H1 (cell line): Measurements from ENCODE around the gene ZFP36L1. TPM values are rescaled to one million over a fixed set of nuclear protein-coding genes. Genes with fewer than 3 reads are reported as not detected.

Experiments used
- CTCF ChIA-PET: fragments of 300-600 bp; sonication (Branson Sonifier 250); formaldehyde crosslinking; loops from one replicate; lab custom pipeline; 2021; ENCODE audit not compliant: partially characterized antibody; lab: Charles Lee
- POLR2A ChIA-PET: fragments of 300-600 bp; sonication (Branson Sonifier 250); formaldehyde crosslinking; loops from one replicate; lab custom pipeline; 2021; ENCODE audit warnings: inconsistent platforms; ENCODE audit not compliant: partially characterized antibody; lab: Charles Lee
- DNase-seq, 2 experiments: peaks; one replicate each; pipeline versions ENCODE4 v3.0.0 to v3.0.0-alpha.2; 2010 to 2022; ENCODE audit warnings: low spot score in 2 of 2, low read depth in 1 of 2, mixed read lengths in 1 of 2
- FAIRE-seq: peaks from 2 replicates; lab custom pipeline; 2011; peaks lifted over from hg19 to GRCh38; lab: Jason Lieb, UNC
- H2AFZ ChIP-seq: 2 replicates; pipeline ENCODE4 v1.8.1; 2012; ENCODE audit warnings: low read length, inconsistent platforms
- H2AK5ac ChIP-seq: 2 replicates; pipeline ENCODE4 v1.6.1; 2013; ENCODE audit warnings: low read depth, low read length
- H2BK120ac ChIP-seq: replicated peaks from 2 replicates; pipeline ENCODE3; 2013; ENCODE audit warnings: low read depth, low read length, inconsistent platforms
- H2BK12ac ChIP-seq: 2 replicates; pipeline ENCODE4 v1.6.1; 2013; ENCODE audit warnings: low read depth, low read length
- H2BK15ac ChIP-seq: 2 replicates; pipeline ENCODE4 v1.6.1; 2013; ENCODE audit warnings: low read length
- H2BK20ac ChIP-seq: 2 replicates; pipeline ENCODE4 v1.6.1; 2013; ENCODE audit warnings: low read length
- H2BK5ac ChIP-seq: 2 replicates; pipeline ENCODE4 v1.6.1; 2013; ENCODE audit warnings: low read depth, low read length
- H3K14ac ChIP-seq: 2 replicates; pipeline ENCODE4 v1.6.1; 2013; ENCODE audit warnings: inconsistent platforms; ENCODE audit not compliant: insufficient read length
- H3K18ac ChIP-seq: 2 replicates; pipeline ENCODE4 v1.6.1; 2013; ENCODE audit warnings: low read length; ENCODE audit errors: extremely low read depth
- H3K23ac ChIP-seq: 2 replicates; pipeline ENCODE4 v1.6.1; 2013; ENCODE audit warnings: inconsistent platforms; ENCODE audit not compliant: insufficient read length
- H3K23me2 ChIP-seq: 2 replicates; pipeline ENCODE4 v1.6.1; 2013; ENCODE audit warnings: low read depth, low read length
- H3K27ac ChIP-seq: 2 replicates; pipeline ENCODE4 v1.6.1; 2011; ENCODE audit warnings: low read depth, low read length, inconsistent platforms
- H3K27me3 ChIP-seq, 4 experiments: replicated peaks in 1 of 4; 1 replicate in 1 of 4; 2 replicates in 3 of 4; pipeline versions ENCODE4 v1.6.1 to v1.8.1; 2011 to 2013; ENCODE audit warnings: low read length in 3 of 4, mild to moderate bottlenecking in 3 of 4, inconsistent platforms in 2 of 4, mixed read lengths in 2 of 4, moderate library complexity in 1 of 4; ENCODE audit not compliant: control insufficient read depth in 3 of 4, insufficient read depth in 3 of 4; ENCODE audit errors: extremely low read depth in 1 of 4
- H3K36me3 ChIP-seq, 4 experiments: 2 replicates each; pipeline versions ENCODE4 v1.6.1 to v1.8.1; 2011 to 2013; ENCODE audit warnings: mild to moderate bottlenecking in 4 of 4, low read length in 3 of 4, moderate library complexity in 2 of 4, control low read depth in 1 of 4, inconsistent platforms in 1 of 4; ENCODE audit not compliant: insufficient read depth in 4 of 4, control insufficient read depth in 2 of 4
- H3K4ac ChIP-seq: replicated peaks from 2 replicates; pipeline ENCODE3; 2013; ENCODE audit warnings: low read length, low read depth, mixed read lengths, inconsistent platforms; ENCODE audit not compliant: insufficient read length
- H3K4me1 ChIP-seq, 4 experiments: replicated peaks in 1 of 4; 1 replicate in 1 of 4; 2 replicates in 3 of 4; pipeline versions ENCODE4 v1.6.1 to v1.8.1; 2011 to 2013; ENCODE audit warnings: low read length in 3 of 4, inconsistent platforms in 2 of 4, mixed read lengths in 1 of 4; ENCODE audit not compliant: insufficient read depth in 4 of 4, control insufficient read depth in 3 of 4
- H3K4me2 ChIP-seq, 2 experiments: 2 replicates each; pipeline versions ENCODE4 v1.6.1 to v1.8.1; 2011 to 2013; ENCODE audit warnings: low read depth in 2 of 2, low read length in 2 of 2, control low read depth in 1 of 2, inconsistent platforms in 1 of 2, mild to moderate bottlenecking in 1 of 2; ENCODE audit not compliant: insufficient read depth in 1 of 2
- H3K4me3 ChIP-seq, 4 experiments: fragments of 200-600, 300-600 bp in 1 of 4; sonication (generic), shearing (Covaris generic), sonication (Bioruptor Twin) in 1 of 4; 2 replicates each; pipeline versions ENCODE4 v1.5.1 to v1.8.1; 2011 to 2016; ENCODE audit warnings: low read length in 4 of 4, low read depth in 3 of 4, control low read depth in 2 of 4, inconsistent platforms in 2 of 4, mild to moderate bottlenecking in 2 of 4, mixed read lengths in 1 of 4, moderate library complexity in 1 of 4; ENCODE audit not compliant: insufficient read depth in 2 of 4; ENCODE audit errors: extremely low read depth in 1 of 4
- H3K56ac ChIP-seq: replicated peaks from 2 replicates; pipeline ENCODE3; 2013; ENCODE audit warnings: low read depth, mild to moderate bottlenecking, mixed read lengths, low read length, inconsistent platforms; ENCODE audit not compliant: insufficient read length
- H3K79me1 ChIP-seq: 2 replicates; pipeline ENCODE4 v1.6.1; 2013; ENCODE audit warnings: low read depth, low read length, control low read depth
- H3K79me2 ChIP-seq, 2 experiments: 2 replicates each; pipeline versions ENCODE4 v1.6.1 to v1.8.1; 2012 to 2013; ENCODE audit warnings: low read length in 2 of 2, mild to moderate bottlenecking in 2 of 2, inconsistent platforms in 1 of 2; ENCODE audit not compliant: insufficient read depth in 2 of 2, control insufficient read depth in 1 of 2
- H3K9ac ChIP-seq, 4 experiments: replicated peaks in 1 of 4; 1 replicate in 1 of 4; 2 replicates in 3 of 4; pipeline versions ENCODE4 v1.6.1 to v1.8.1; 2011 to 2013; ENCODE audit warnings: low read depth in 3 of 4, low read length in 3 of 4, control low read depth in 2 of 4, mild to moderate bottlenecking in 2 of 4, moderate library complexity in 2 of 4, inconsistent platforms in 1 of 4; ENCODE audit errors: extremely low read depth in 1 of 4
- H3K9me3 ChIP-seq, 2 experiments: 2 replicates each; pipeline versions ENCODE4 v1.6.1 to v1.8.1; 2012 to 2013; ENCODE audit warnings: mild to moderate bottlenecking in 2 of 2, moderate library complexity in 2 of 2, control low read depth in 1 of 2, inconsistent platforms in 1 of 2, low read depth in 1 of 2, low read length in 1 of 2, mixed read lengths in 1 of 2; ENCODE audit not compliant: insufficient read depth in 2 of 2
- H4K20me1 ChIP-seq, 2 experiments: replicated peaks in 1 of 2; 2 replicates each; pipeline versions ENCODE3 to v1.8.1; 2011 to 2013; ENCODE audit warnings: inconsistent platforms in 2 of 2, low read length in 2 of 2, mild to moderate bottlenecking in 1 of 2; ENCODE audit not compliant: insufficient read depth in 2 of 2, control insufficient read depth in 1 of 2
- H4K5ac ChIP-seq: 2 replicates; pipeline ENCODE4 v1.6.1; 2013; ENCODE audit warnings: low read length, low read depth, mixed read lengths, inconsistent platforms; ENCODE audit not compliant: insufficient read length
- H4K8ac ChIP-seq: 2 replicates; pipeline ENCODE4 v1.8.0; 2013; ENCODE audit warnings: mild to moderate bottlenecking, moderate library complexity, low read length, inconsistent platforms; ENCODE audit not compliant: insufficient read depth; ENCODE audit errors: extremely low read depth
- H4K91ac ChIP-seq: replicated peaks from 2 replicates; pipeline ENCODE3; 2013; ENCODE audit warnings: low read length, mixed read lengths, inconsistent platforms; ENCODE audit not compliant: insufficient read length
- BRCA1 ChIP-seq: IDR thresholded peaks from 2 replicates; pipeline ENCODE4 v1.6.1; 2012; ENCODE audit warnings: low read depth, low read length, improper control_type of control experiment
- CBX5 ChIP-seq: fragments of 300-800, 300-1000 bp; sonication (generic); IDR thresholded peaks from 2 replicates; pipeline ENCODE4 v1.7.1; 2016; ENCODE audit warnings: antibody characterized with exemption, low read length, low read depth
- E2F6 ChIP-seq: IDR thresholded peaks from 2 replicates; pipeline ENCODE4 v1.6.1; 2012; ENCODE audit warnings: inconsistent platforms
- GTF2F1 ChIP-seq: IDR thresholded peaks from 2 replicates; pipeline ENCODE4 v1.6.1; 2012; ENCODE audit warnings: low read depth, low read length, improper control_type of control experiment, borderline replicate concordance
- NRF1 ChIP-seq: IDR thresholded peaks from 2 replicates; pipeline ENCODE4 v1.6.1; 2011; ENCODE audit warnings: mild to moderate bottlenecking, low read depth, low read length, improper control_type of control experiment
- RBBP5 ChIP-seq: IDR thresholded peaks from 2 replicates; pipeline ENCODE4 v1.7.1; 2012; ENCODE audit warnings: low read depth, mild to moderate bottlenecking, inconsistent platforms, low read length, moderate library complexity, borderline replicate concordance
- RFX5 ChIP-seq: IDR thresholded peaks from 2 replicates; pipeline ENCODE4 v1.6.1; 2011; ENCODE audit warnings: low read depth, low read length, improper control_type of control experiment, borderline replicate concordance
- SIN3A ChIP-seq, 2 experiments: IDR thresholded peaks in 1 of 2; conservative IDR thresholded peaks in 1 of 2; 2 replicates each; pipeline ENCODE4 v1.6.1; 2011 to 2012; ENCODE audit warnings: low read length in 2 of 2, improper control_type of control experiment in 1 of 2, low read depth in 1 of 2, mild to moderate bottlenecking in 1 of 2
- SUZ12 ChIP-seq: fragments of 200-600 bp; sonication (generic); IDR thresholded peaks from 2 replicates; pipeline ENCODE4 v1.6.1; 2012; ENCODE audit warnings: mild to moderate bottlenecking, inconsistent platforms, low read length, moderate library complexity, mixed read lengths
- TBP ChIP-seq: IDR thresholded peaks from 2 replicates; pipeline ENCODE4 v1.6.1; 2011; ENCODE audit warnings: low read depth, low read length, improper control_type of control experiment
- ZNF274 ChIP-seq: IDR thresholded peaks from 2 replicates; pipeline ENCODE4 v1.7.0; 2012; ENCODE audit warnings: low read length, borderline replicate concordance; ENCODE audit errors: extremely low read depth
- WGBS, 2 experiments: shearing (Covaris generic) in 1 of 2; methylation state at CpG; one replicate each; pipeline versions ENCODE4 v1.1.6 to v1.1.7; 2013 to 2015; ENCODE audit warnings: low lambda C conversion rate in 2 of 2, mixed read lengths in 2 of 2, inconsistent platforms in 1 of 2, low coverage in 1 of 2, missing lambda C conversion rate in 1 of 2; ENCODE audit not compliant: insufficient replicate concordance in 2 of 2, insufficient coverage in 1 of 2, insufficient read length in 1 of 2; ENCODE audit errors: extremely low coverage in 1 of 2, missing lambda C conversion rate in 1 of 2; 5-methylcytosine and 5-hydroxymethylcytosine counted together
- polyA plus RNA-seq, 7 experiments: library from polyadenylated mRNA; depleted of rRNA in 3 of 7; stranded (reverse) in 5 of 7; unstranded in 2 of 7; fragments of >200 nt in 5 of 7; fragments of 200-250 nt in 2 of 7; gene quantifications; 1 replicate in 5 of 7; 2 replicates in 1 of 7; 4 replicates in 1 of 7; pipeline versions ENCODE4 v1.2.1 to v1.2.3, GENCODE V29; 2011 to 2013; ENCODE audit warnings: missing spikeins in 2 of 7, mixed read lengths in 2 of 7
- total RNA-seq: library from RNA; stranded (reverse); fragmentation: NEBNext Ultra II Directional; extraction: Animal tissue kit (Norgen Biotek cat#: 25700); gene quantifications from 2 replicates; pipeline ENCODE4 v1.2.1, GENCODE V29; 2021
- TF ChIP-seq, protein P1 (sequence below): IDR thresholded peaks from 2 replicates; pipeline ENCODE4 v1.6.1; 2011; ENCODE audit warnings: low read length, improper control_type of control experiment

Gene ZFP36L1
- total and polyA plus RNA-seq, 2 of the 8 experiments (the other 6 are each of a cell fraction or from before 2014, with no cell fraction given) = 80.4 to 132 TPM

DNA sequence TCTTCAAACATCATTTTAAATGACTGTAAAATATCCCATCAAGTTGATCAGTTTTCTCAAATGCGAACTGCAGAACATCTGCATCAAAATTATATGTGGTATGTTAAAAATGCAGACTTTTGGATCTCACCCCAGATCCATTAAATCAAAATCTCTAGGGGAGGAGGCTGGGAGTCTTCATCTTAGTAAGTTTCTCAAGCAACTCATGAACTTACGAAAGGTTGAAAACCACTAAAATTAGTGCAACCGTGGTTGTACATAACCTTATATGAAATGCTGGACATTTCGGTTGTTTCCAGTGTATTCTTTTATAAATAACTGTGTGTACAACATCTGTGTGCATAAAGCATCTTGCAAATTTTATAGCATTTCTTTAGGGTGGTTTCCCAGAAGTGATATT, 39.2 kb downstream of the ZFP36L1 start:
- no peak overlapping the region for H3K27ac ChIP-seq
- no peak overlapping the region for H4K91ac ChIP-seq
- H3K27me3 ChIP-seq = no peaks in the 10 kb centered on the region
- TF ChIP-seq, protein P1, sequence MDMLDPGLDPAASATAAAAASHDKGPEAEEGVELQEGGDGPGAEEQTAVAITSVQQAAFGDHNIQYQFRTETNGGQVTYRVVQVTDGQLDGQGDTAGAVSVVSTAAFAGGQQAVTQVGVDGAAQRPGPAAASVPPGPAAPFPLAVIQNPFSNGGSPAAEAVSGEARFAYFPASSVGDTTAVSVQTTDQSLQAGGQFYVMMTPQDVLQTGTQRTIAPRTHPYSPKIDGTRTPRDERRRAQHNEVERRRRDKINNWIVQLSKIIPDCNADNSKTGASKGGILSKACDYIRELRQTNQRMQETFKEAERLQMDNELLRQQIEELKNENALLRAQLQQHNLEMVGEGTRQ = no peak
- no peak for TF ChIP-seq GTF2F1
- no peak for TF ChIP-seq TBP
- no peak for TF ChIP-seq CBX5
- no peak for TF ChIP-seq RFX5
- no peak for TF ChIP-seq RBBP5
- no peak for TF ChIP-seq ZNF274
- no peak for TF ChIP-seq BRCA1
- no peak for TF ChIP-seq NRF1
- no peak for TF ChIP-seq SUZ12
- TF ChIP-seq SIN3A (conservative IDR thresholded peaks at IDR 0.05 in 1 of 2, IDR thresholded peaks at IDR 0.05 in 1 of 2; ENCODE audit: low read depth in 1 of 2, low read length in 2 of 2) = no peak
- no peak for TF ChIP-seq E2F6
- H2BK20ac ChIP-seq = no peak overlapping the region
- no peak overlapping the region for H3K4ac ChIP-seq
- H2AFZ ChIP-seq = no peak overlapping the region
- H3K9me3 ChIP-seq = no peaks in the 10 kb centered on the region
- H3K23me2 ChIP-seq = no peaks in the 10 kb centered on the region
- H4K20me1 ChIP-seq = no peaks in the 10 kb centered on the region
- no peaks in the 10 kb centered on the region for H3K79me1 ChIP-seq
- H4K8ac ChIP-seq = no peak overlapping the region
- H4K5ac ChIP-seq = no peak overlapping the region
- DNase-seq (no peak), FAIRE-seq (no peak)
- POLR2A ChIA-PET = no interaction called here
- H2BK5ac ChIP-seq = no peak overlapping the region
- no peaks in the 10 kb centered on the region for H3K79me2 ChIP-seq
- no peak overlapping the region for H3K14ac ChIP-seq
- H3K4me1 ChIP-seq = no peaks in the 10 kb centered on the region
- WGBS, 2 experiments = 90% methylated on average over 4 of the region's 4 CpGs; no CpG with 5 or more reads in 1 of the 2 experiments
- no peak overlapping the region for H3K18ac ChIP-seq
- no peak overlapping the region for H2AK5ac ChIP-seq
- no peak overlapping the region for H3K4me2 ChIP-seq
- H3K9ac ChIP-seq = no peak overlapping the region
- no peak overlapping the region for H3K56ac ChIP-seq
- no peak overlapping the region for H3K23ac ChIP-seq
- no peak overlapping the region for H2BK120ac ChIP-seq
- CTCF ChIA-PET = interaction anchor here (1.7 to 1.8 kb wide), 2 partner anchors 8 to 12 kb away, joined by 6 to 7 read pairs; no protein-coding TSS in a partner anchor
- H3K4me3 ChIP-seq = no peak overlapping the region
- H2BK12ac ChIP-seq = no peak overlapping the region
- no peak overlapping the region for H2BK15ac ChIP-seq
- no peaks in the 10 kb centered on the region for H3K36me3 ChIP-seq
